Karpas-422 (cell line): ENCODE results near the gene SAPCD1. TPM values are rescaled to one million over a fixed set of nuclear protein-coding genes. Genes with fewer than 3 reads are reported as not detected.
A peak's percentile ranks its signal among the peaks of the same experiment; 100 is the strongest.

Source experiments
- DNase-seq: peaks from one replicate; pipeline ENCODE4 v3.0.0-alpha.2; 2015
- H2AFZ ChIP-seq: fragments of 200-600 bp; sonication (generic); 2 replicates; pipeline ENCODE4 v1.6.1; 2014; ENCODE audit warnings: antibody characterized with exemption, low read length, mixed read lengths
- H3K27ac ChIP-seq: fragments of 200-600 bp; sonication (generic); 2 replicates; pipeline ENCODE4 v1.5.1; 2014; ENCODE audit warnings: mild to moderate bottlenecking, low read length, moderate library complexity
- H3K27me3 ChIP-seq: fragments of 200-600 bp; sonication (generic); 2 replicates; pipeline ENCODE4 v1.6.1; 2014; ENCODE audit warnings: low read length, mixed read lengths
- H3K36me3 ChIP-seq: fragments of 200-600 bp; sonication (generic); 2 replicates; pipeline ENCODE4 v1.6.1; 2014; ENCODE audit warnings: low read length, mixed read lengths; ENCODE audit not compliant: insufficient read depth
- H3K4me1 ChIP-seq: fragments of 200-600 bp; sonication (generic); 2 replicates; pipeline ENCODE4 v1.6.1; 2014; ENCODE audit warnings: mild to moderate bottlenecking, low read length, mixed read lengths
- H3K4me2 ChIP-seq: fragments of 200-600 bp; sonication (generic); 2 replicates; pipeline ENCODE4 v1.6.1; 2014; ENCODE audit warnings: low read length, low read depth, mild to moderate bottlenecking; ENCODE audit not compliant: poor library complexity, severe bottlenecking
- H3K4me3 ChIP-seq: fragments of 200-600 bp; sonication (generic); 2 replicates; pipeline ENCODE4 v1.5.1; 2014; ENCODE audit warnings: mild to moderate bottlenecking, antibody characterized with exemption, low read length, mixed read lengths
- H3K79me2 ChIP-seq: fragments of 200-600 bp; sonication (generic); 2 replicates; pipeline ENCODE4 v1.6.1; 2014; ENCODE audit warnings: mild to moderate bottlenecking, low read length, mixed read lengths
- H3K9ac ChIP-seq: fragments of 200-600 bp; sonication (generic); 2 replicates; pipeline ENCODE4 v1.6.0; 2014; ENCODE audit warnings: low read length
- H3K9me2 ChIP-seq: fragments of 200-600 bp; sonication (generic), shearing (Covaris generic); replicated peaks from 2 replicates; pipeline ENCODE4 v1.6.0; 2014; ENCODE audit warnings: mild to moderate bottlenecking, low read length, moderate library complexity; ENCODE audit not compliant: insufficient read depth
- H3K9me3 ChIP-seq: fragments of 300-700, 200-600 bp; sonication (generic); 2 replicates; pipeline ENCODE4 v1.6.1; 2014; ENCODE audit warnings: low read length, mixed read lengths
- H4K20me1 ChIP-seq: fragments of 200-600 bp; sonication (generic); 2 replicates; pipeline ENCODE4 v1.6.1; 2014; ENCODE audit warnings: mild to moderate bottlenecking, antibody characterized with exemption, low read length, low read depth; ENCODE audit not compliant: insufficient read depth
- total RNA-seq: library from RNA; depleted of rRNA; stranded (reverse); fragments of >200 nt; shearing (Covaris generic); gene quantifications from 2 replicates; pipeline ENCODE4 v1.2.3, GENCODE V29; 2014; ENCODE audit warnings: low replicate concordance

SAPCD1 gene
- total RNA-seq, 1 experiment from 2014 or later: 1.8 TPM

GRCh38 chr6:31734247-31734820 is 28.1 kb upstream of the SAPCD1 start:
- peaks cover 35% of the 10 kb centered on the region for H3K79me2 ChIP-seq

GRCh38 chr6:31734821-31735406 is 27.5 kb upstream of the SAPCD1 start:
- H3K36me3 ChIP-seq: peaks cover 26% of the 10 kb centered on the region
- H3K4me1 ChIP-seq: peaks cover 47% of the 10 kb centered on the region
- H4K20me1 ChIP-seq: no peaks in the 10 kb centered on the region
- H3K27me3 ChIP-seq: no peaks in the 10 kb centered on the region
- no peaks in the 10 kb centered on the region for H3K9me3 ChIP-seq
- peak; percentile 73 for DNase-seq
- H3K9me2 ChIP-seq: no peaks in the 10 kb centered on the region
- no peak overlapping the region for H2AFZ ChIP-seq
- H3K79me2 ChIP-seq: peaks cover 35% of the 10 kb centered on the region
- peak overlapping the region; percentile 90 for H3K27ac ChIP-seq
- peak overlapping the region; percentile 97 for H3K9ac ChIP-seq
- peak overlapping the region; percentile 89 for H3K4me2 ChIP-seq
- H3K4me3 ChIP-seq: peak overlapping the region; percentile 95

More at GRCh38 chr6:31734247-31734820, 28.1 kb upstream of the SAPCD1 start:
- no peak for DNase-seq
- H3K4me2 ChIP-seq: peak overlapping the region; percentile 89
- no peaks in the 10 kb centered on the region for H3K9me2 ChIP-seq
- H3K27ac ChIP-seq: peak overlapping the region; percentile 90
- no peaks in the 10 kb centered on the region for H3K27me3 ChIP-seq
- peaks cover 26% of the 10 kb centered on the region for H3K36me3 ChIP-seq
- peak overlapping the region; percentile 95 for H3K4me3 ChIP-seq
- no peaks in the 10 kb centered on the region for H4K20me1 ChIP-seq
- peaks cover 51% of the 10 kb centered on the region for H3K4me1 ChIP-seq
- H2AFZ ChIP-seq: no peak overlapping the region
- peak overlapping the region; percentile 97 for H3K9ac ChIP-seq
- no peaks in the 10 kb centered on the region for H3K9me3 ChIP-seq

- Histone ChIP-seq H3K9me3 (no peaks in the 10 kb centered on the region), H4K20me1 (no peaks in the 10 kb centered on the region), H3K36me3 (peaks cover 22% of the 10 kb centered on the region), H3K9ac (peak within 1 kb of the TSS; percentile 97), H3K27me3 (no peaks in the 10 kb centered on the region), H3K79me2 (peaks cover 44% of the 10 kb centered on the region), H3K4me1 (peaks cover 57% of the 10 kb centered on the region), H3K4me3 (peak within 1 kb of the TSS; percentile 95), H3K4me2 (peak within 1 kb of the TSS; percentile 89), H3K9me2 (no peaks in the 10 kb centered on the region), H2AFZ (peak within 1 kb of the TSS; percentile 23; the same call in 1 of the 2 replicates), H3K27ac (peak within 1 kb of the TSS; percentile 90)
- peak; percentile 95 for DNase-seq
Measured at GRCh38 chr6:31736021-31736767, 26.3 kb upstream of the SAPCD1 start, which contains the start of gene CLIC1. Gene CLIC1 (minus strand): TSS chr6:31736530. CDS start chr6:31736300, 230 bp downstream.

- Histone ChIP-seq H3K27ac (peak overlapping the region; percentile 90), H4K20me1 (no peaks in the 10 kb centered on the region), H3K27me3 (no peaks in the 10 kb centered on the region), H3K4me1 (peaks cover 63% of the 10 kb centered on the region), H3K4me2 (peak overlapping the region; percentile 89), H3K79me2 (peaks cover 47% of the 10 kb centered on the region), H3K9me3 (no peaks in the 10 kb centered on the region), H3K9ac (peak overlapping the region; percentile 97), H3K9me2 (no peaks in the 10 kb centered on the region), H3K36me3 (peaks cover 18% of the 10 kb centered on the region), H2AFZ (no peak overlapping the region; the same call in 1 of the 2 replicates), H3K4me3 (peak overlapping the region; percentile 95)
- peak; percentile 50 for DNase-seq
Measured at GRCh38 chr6:31736768-31737314, 25.6 kb upstream of the SAPCD1 start.

DNA sequence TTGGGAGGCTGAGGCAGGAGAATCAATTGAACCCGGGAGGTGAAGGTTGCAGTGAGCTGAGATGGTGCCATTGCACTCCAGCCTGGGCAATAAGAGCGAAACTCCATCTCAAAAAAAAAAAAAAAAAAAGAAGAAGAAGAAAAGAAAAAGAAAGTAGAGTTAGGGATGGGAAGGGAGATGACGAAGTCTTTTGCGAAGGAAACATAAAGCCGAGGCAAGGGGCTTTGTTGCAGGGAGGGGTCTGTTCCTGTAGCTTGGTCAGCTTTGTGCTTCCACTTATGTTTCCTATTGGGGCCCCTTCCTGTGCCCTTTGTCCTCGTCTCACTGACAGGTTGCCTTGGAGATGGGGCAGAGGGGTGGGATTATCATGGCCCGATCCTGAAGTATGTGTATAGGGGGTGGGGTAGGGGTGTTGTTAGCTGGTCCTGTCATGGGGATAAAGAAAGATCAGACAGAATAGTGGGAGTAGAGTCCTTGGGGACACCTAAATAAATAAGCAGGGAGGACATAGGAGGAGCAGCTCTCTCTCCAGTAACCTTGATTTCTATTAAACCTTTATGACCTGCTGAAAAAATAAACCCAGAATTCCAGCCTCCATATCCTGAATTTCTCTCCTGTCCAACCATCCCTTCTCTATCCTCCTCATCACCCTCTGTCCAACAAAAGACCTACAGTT is 25.0 kb upstream of the SAPCD1 start:
- Histone ChIP-seq H2AFZ (peak overlapping the region; percentile 19; the same call in 1 of the 2 replicates), H3K27ac (peak overlapping the region; percentile 90), H4K20me1 (no peaks in the 10 kb centered on the region), H3K79me2 (peaks cover 47% of the 10 kb centered on the region), H3K36me3 (peaks cover 16% of the 10 kb centered on the region), H3K4me2 (peak overlapping the region; percentile 89), H3K27me3 (no peaks in the 10 kb centered on the region), H3K9me2 (no peaks in the 10 kb centered on the region), H3K9ac (peak overlapping the region; percentile 97), H3K4me1 (peaks cover 67% of the 10 kb centered on the region), H3K9me3 (no peaks in the 10 kb centered on the region), H3K4me3 (peak overlapping the region; percentile 57; the same call in 1 of the 2 replicates)
- no peak for DNase-seq

DNA sequence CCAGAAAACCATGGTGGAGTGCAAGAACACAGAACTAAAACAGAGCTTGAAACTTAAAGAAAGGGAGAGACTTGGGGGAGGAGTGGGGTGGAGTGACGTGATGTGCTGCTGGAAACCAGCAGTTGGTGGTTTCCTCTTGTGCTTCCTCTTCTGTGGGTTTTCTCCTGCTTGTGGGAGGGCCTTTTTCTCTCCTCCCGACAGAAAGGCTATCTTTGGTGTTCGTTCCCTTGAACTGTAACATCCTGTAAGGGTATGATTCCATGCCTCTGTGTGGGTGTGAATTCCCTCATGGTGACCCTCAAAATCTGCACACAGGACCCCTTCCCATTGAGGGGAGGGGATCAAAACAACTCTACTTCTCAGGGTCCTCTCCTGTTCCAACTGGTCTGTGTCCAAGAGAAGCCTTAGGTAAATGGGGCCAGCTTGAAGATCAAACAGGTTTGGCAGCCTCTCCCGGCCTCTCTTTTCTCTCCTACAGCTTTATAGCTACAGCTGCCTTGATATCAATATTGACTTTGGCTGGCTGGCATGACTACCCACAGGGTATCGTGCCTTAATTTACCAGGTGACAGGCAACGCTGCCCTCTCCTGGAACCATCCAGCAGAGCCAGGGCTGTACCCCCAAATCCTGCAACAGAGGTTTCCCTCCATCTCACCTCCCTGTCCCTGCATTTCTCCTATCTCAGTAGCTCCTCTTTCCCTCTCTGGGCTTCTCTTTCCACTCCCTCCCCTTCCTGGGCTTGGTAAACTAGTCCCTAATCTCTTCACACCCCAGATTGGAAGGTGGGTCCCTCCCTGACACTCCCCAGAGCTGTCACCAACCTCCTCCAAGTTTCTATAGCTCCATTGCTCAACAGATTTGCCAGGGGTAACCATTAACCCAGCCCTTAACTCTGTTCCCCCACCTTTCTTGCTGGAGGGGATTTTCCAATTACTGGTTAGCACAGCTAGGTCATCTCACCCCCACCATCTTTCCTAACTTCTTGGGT is 24.2 kb upstream of the SAPCD1 start:
- Histone ChIP-seq H3K79me2 (peaks cover 47% of the 10 kb centered on the region), H3K9ac (peak overlapping the region; percentile 71), H3K4me1 (peaks cover 67% of the 10 kb centered on the region), H3K4me2 (peak overlapping the region; percentile 75), H3K36me3 (peaks cover 12% of the 10 kb centered on the region), H3K9me3 (no peaks in the 10 kb centered on the region), H3K9me2 (no peaks in the 10 kb centered on the region), H3K27ac (peak overlapping the region; percentile 90), H4K20me1 (no peaks in the 10 kb centered on the region), H3K27me3 (no peaks in the 10 kb centered on the region), H2AFZ (peak overlapping the region; percentile 19; the same call in 1 of the 2 replicates), H3K4me3 (peak overlapping the region; percentile 57)
- peak; percentile 86 for DNase-seq
